NT2/D1 (cell line): ENCODE data around the gene TMEM233.

Experiments used
- SUZ12 ChIP-seq: IDR thresholded peaks from 2 replicates; pipeline ENCODE4 v1.6.1; 2011; ENCODE audit not compliant: insufficient read length, insufficient read depth; ENCODE audit errors: extremely low read depth
- YY1 ChIP-seq: IDR thresholded peaks from 2 replicates; pipeline ENCODE4 v1.6.1; 2011; ENCODE audit not compliant: insufficient read length, insufficient read depth
- ZNF274 ChIP-seq: IDR thresholded peaks from 2 replicates; pipeline ENCODE4 v1.6.1; 2011; ENCODE audit warnings: mild to moderate bottlenecking, low read depth, low read length

DNA sequence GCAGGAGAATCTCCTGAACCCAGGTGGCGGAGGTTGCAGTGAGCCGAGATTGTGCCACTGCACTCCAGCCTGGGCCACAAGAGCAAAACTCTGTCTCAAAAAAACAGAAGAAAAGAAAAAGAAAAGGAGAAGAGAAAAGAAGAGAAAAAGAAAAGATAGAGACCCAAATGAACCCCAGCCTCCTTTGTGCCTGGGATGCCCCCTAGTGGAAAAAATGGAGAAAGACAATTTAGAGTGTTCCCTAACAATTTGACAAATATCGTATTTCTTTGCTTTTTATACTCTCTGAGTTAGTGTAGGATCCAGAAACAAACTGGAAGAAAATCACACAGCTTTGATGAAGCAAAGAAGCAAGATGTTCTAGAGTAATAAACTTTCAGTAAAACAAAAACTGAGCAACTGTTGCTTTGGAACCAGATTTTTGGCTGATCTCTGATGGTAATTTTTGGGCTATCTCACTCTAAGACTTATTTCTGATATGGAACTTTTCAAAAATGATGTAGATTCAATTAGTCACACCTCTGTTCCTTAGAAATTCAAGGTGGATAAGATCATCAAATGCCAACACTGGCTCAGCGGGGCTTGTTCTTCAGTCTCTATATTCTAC is 55.7 kb downstream of the TMEM233 start:
- TF ChIP-seq YY1 (no peak), SUZ12 (no peak), ZNF274 (no peak)
